Hair follicular keratinocyte (primary cell): ENCODE measurements around the gene GRIA2. TPM values are rescaled to one million over a fixed set of nuclear protein-coding genes. Genes with fewer than 3 reads are reported as not detected.

ENCODE experiments used
- total RNA-seq: library from RNA; depleted of rRNA; stranded (reverse); fragments of >200 nt; gene quantifications from 2 replicates; pipeline ENCODE4 v1.2.3, GENCODE V29; 2015

The GRIA2 gene
- total RNA-seq, result not detected in 2 replicates

GRCh38 chr4:157220371-157220881 is at the start of gene GRIA2:
GRIA2 (plus strand) TSS chr4:157220728; CDS start chr4:157221043, 315 bp downstream.

Other genes starting within 250 kb of the GRIA2 start
- gene PDGFC, start 248.9 kb upstream of the GRIA2 start, total RNA-seq, result 26.4 and 31.8 TPM in 2 replicates
- 0.47 and 1.0 TPM in 2 replicates for gene GLRB, start 144.6 kb upstream of the GRIA2 start, total RNA-seq